ENCODE measurements around the gene ZBTB47. TPM values are rescaled to one million over a fixed set of nuclear protein-coding genes. Genes with fewer than 3 reads are reported as not detected.

Gene ZBTB47
- total RNA-seq, 1 donor from 2014 or later, result 4.4 TPM

DNA sequence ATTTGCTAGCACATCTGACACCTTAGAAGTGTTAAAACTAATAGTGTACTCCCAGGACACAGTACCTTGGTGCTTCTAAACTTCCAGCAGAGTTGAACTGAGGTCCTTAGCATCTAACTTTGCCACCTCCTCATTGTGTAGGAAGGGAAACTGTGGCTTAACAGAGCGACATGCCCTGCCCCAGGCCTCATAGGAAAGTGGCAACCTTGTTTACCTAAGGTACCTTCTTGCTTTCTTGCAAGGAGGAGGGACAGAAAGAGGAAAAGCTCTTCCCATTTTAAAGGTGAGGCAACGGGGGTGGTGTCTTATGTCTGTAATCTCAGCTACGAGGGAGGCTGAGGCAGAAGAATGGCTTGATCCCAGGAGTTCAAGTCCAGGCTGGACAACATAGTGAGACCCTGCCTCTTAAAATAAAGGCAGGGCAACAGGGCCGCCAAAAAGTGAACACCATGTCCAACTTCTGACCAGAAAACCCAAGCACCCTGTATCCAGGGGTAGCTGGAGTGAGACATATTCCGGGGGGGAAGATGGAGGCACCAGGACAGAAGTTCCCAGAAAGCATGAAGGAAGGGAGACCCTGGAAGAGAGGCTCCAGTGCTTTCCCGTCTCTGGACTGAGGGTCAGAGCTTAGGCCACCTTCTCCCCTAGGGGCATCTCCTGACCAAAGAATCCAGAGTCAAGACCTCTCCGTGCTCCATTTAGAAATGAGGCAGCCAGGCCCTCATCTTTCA is 31.3 kb downstream of the ZBTB47 start:
- H3K9me3 Mint-ChIP-seq, result no peaks in the 10 kb centered on the region
- Histone ChIP-seq H3K4me2 (no peak overlapping the region), H3K4me3 (no peak overlapping the region), H3K27me3 (no peaks in the 10 kb centered on the region), H3K27ac (no peak overlapping the region), H3K36me3 (no peaks in the 10 kb centered on the region), H2AFZ (replicated peaks) (no peak overlapping the region), H4K20me1 (ENCODE audit: low read depth) (no peaks in the 10 kb centered on the region), H3K4me1 (peaks cover 6% of the 10 kb centered on the region), H3K79me2 (ENCODE audit: low read depth) (no peaks in the 10 kb centered on the region), H3K9ac (no peak overlapping the region), H3F3A (ENCODE audit: low read depth) (no peaks in the 10 kb centered on the region), H3K9me3 (ENCODE audit: low read depth) (no peaks in the 10 kb centered on the region)
- no peak overlapping the region for H3K4me3 Mint-ChIP-seq
- H3K27ac Mint-ChIP-seq, result no peak overlapping the region
- H3K27me3 Mint-ChIP-seq (ENCODE audit: insufficient read depth, low read depth), result peaks cover 2% of the 10 kb centered on the region
- no peaks in the 10 kb centered on the region for H3K36me3 Mint-ChIP-seq
- TF ChIP-seq CTCF (IDR thresholded peaks at IDR 0.05) (no peak), EZH2 (IDR thresholded peaks at IDR 0.05) (no peak), EZH2phosphoT487 (IDR thresholded peaks at IDR 0.05) (no peak)
- peaks cover 8% of the 10 kb centered on the region for H3K4me1 Mint-ChIP-seq
- DNase-seq (ENCODE audit: low spot score), result no peak

DNA sequence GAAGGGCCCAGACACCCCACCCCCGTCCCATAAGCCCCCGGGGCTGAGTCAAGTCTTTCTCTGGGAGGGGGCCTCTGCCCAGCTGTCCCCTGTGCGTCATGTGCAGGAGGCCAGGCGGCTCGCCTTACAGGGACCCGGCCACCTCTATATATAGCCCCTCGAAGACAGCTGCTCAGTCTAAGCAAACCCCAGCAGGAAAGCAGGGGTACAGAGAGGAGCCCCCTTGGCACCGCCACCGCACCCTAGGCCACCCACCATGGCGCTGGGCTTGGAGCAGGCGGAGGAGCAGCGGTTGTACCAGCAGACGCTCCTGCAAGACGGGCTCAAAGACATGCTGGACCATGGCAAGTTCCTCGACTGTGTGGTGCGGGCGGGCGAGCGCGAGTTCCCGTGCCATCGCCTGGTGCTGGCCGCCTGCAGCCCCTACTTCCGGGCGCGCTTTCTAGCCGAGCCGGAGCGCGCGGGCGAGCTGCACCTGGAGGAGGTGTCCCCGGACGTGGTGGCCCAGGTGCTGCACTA is 31.9 kb downstream of the ZBTB47 start, which contains the start of gene KLHL40:
Gene KLHL40 (plus strand): TSS at position 175 of the 519 bp plus-strand sequence. CDS start 82 bp downstream, at position 257.
- H2AFZ ChIP-seq (replicated peaks), result no peak within 1 kb of the TSS
- H3K4me3 ChIP-seq, result no peak within 1 kb of the TSS
- H3K9ac ChIP-seq, result no peak within 1 kb of the TSS
- Mint-ChIP-seq H3K27ac (no peak within 1 kb of the TSS), H3K4me1 (peaks cover 8% of the 10 kb centered on the region), H3K36me3 (no peaks in the 10 kb centered on the region), H3K27me3 (ENCODE audit: insufficient read depth, low read depth) (peaks cover 2% of the 10 kb centered on the region), H3K9me3 (no peaks in the 10 kb centered on the region), H3K4me3 (no peak within 1 kb of the TSS)
- H3K27ac ChIP-seq, result no peak within 1 kb of the TSS
- H3K4me1 ChIP-seq, result peaks cover 7% of the 10 kb centered on the region
- H4K20me1 ChIP-seq (ENCODE audit: low read depth), result no peaks in the 10 kb centered on the region
- TF ChIP-seq EZH2 (IDR thresholded peaks at IDR 0.05), result no peak
- no peak for TF ChIP-seq CTCF (IDR thresholded peaks at IDR 0.05)
- TF ChIP-seq EZH2phosphoT487 (IDR thresholded peaks at IDR 0.05), result no peak
- no peaks in the 10 kb centered on the region for H3F3A ChIP-seq (ENCODE audit: low read depth)
- no peaks in the 10 kb centered on the region for H3K9me3 ChIP-seq (ENCODE audit: low read depth)
- no peaks in the 10 kb centered on the region for H3K79me2 ChIP-seq (ENCODE audit: low read depth)
- no peaks in the 10 kb centered on the region for H3K36me3 ChIP-seq
- no peak for DNase-seq (ENCODE audit: low spot score)
- H3K27me3 ChIP-seq, result no peaks in the 10 kb centered on the region
- no peak within 1 kb of the TSS for H3K4me2 ChIP-seq

GRCh38 chr3:42685891-42686820 is 32.7 kb downstream of the ZBTB47 start:
- no peaks in the 10 kb centered on the region for H3K79me2 ChIP-seq (ENCODE audit: low read depth)
- DNase-seq (ENCODE audit: low spot score), result no peak
- H3K36me3 ChIP-seq, result no peaks in the 10 kb centered on the region
- H3K27me3 ChIP-seq, result no peaks in the 10 kb centered on the region
- no peaks in the 10 kb centered on the region for H4K20me1 ChIP-seq (ENCODE audit: low read depth)
- H3K27ac ChIP-seq, result no peak overlapping the region
- no peaks in the 10 kb centered on the region for H3K9me3 ChIP-seq (ENCODE audit: low read depth)
- H3F3A ChIP-seq (ENCODE audit: low read depth), result no peaks in the 10 kb centered on the region
- no peaks in the 10 kb centered on the region for H3K9me3 Mint-ChIP-seq
- no peaks in the 10 kb centered on the region for H3K36me3 Mint-ChIP-seq
- TF ChIP-seq EZH2phosphoT487 (IDR thresholded peaks at IDR 0.05) (no peak), CTCF (IDR thresholded peaks at IDR 0.05) (no peak), EZH2 (IDR thresholded peaks at IDR 0.05) (no peak)
- H3K4me1 ChIP-seq, result peaks cover 7% of the 10 kb centered on the region
- H2AFZ ChIP-seq (replicated peaks), result no peak overlapping the region
- peaks cover 2% of the 10 kb centered on the region for H3K27me3 Mint-ChIP-seq (ENCODE audit: insufficient read depth, low read depth)
- no peak overlapping the region for H3K4me3 ChIP-seq
- no peak overlapping the region for H3K4me2 ChIP-seq
- H3K4me1 Mint-ChIP-seq, result peaks cover 8% of the 10 kb centered on the region
- no peak overlapping the region for H3K9ac ChIP-seq
- no peak overlapping the region for H3K27ac Mint-ChIP-seq
- no peak overlapping the region for H3K4me3 Mint-ChIP-seq

Data from neural progenitor cell (in vitro differentiated cells).